ENCODE data around the gene FCHO2. TPM values are rescaled to one million over a fixed set of nuclear protein-coding genes. Genes with fewer than 3 reads are reported as not detected.

The FCHO2 gene
- total and polyA plus RNA-seq, 4 donors, result 20.7 to 60.9 (median 38.6) TPM

- Histone ChIP-seq H3K27me3 (ENCODE audit: control insufficient read depth in 3 of 3, insufficient read depth in 3 of 3, low read length in 2 of 3) (no peaks in the 10 kb centered on the region), H3K4me1 (ENCODE audit: control insufficient read depth in 5 of 5, insufficient read depth in 5 of 5, low read length in 5 of 5) (no peaks in the 10 kb centered on the region), H3K9me3 (ENCODE audit: control insufficient read depth in 4 of 4, insufficient read depth in 3 of 4, low read length in 3 of 4) (no peaks in the 10 kb centered on the region), H3K36me3 (ENCODE audit: control insufficient read depth in 4 of 4, insufficient read depth in 4 of 4, low read length in 4 of 4) (no peaks in the 10 kb centered on the region), H3K9ac (ENCODE audit: insufficient read depth in 1 of 2, low read length in 2 of 2) (no peak overlapping the region), H3K4me3 (no peak overlapping the region), H3K27ac (ENCODE audit: low read depth in 1 of 2, low read length in 1 of 2) (no peak overlapping the region)
- ATAC-seq (ENCODE audit: insufficient read depth, low FRiP score) (no peak), DNase-seq (no peak)
- no peak for TF ChIP-seq CTCF (IDR thresholded peaks at IDR 0.05; ENCODE audit: control extremely low read depth, extremely low read depth)
Observed at GRCh38 chr5:72943307-72943706, 12.5 kb upstream of the FCHO2 start.

- Histone ChIP-seq H3K27ac (ENCODE audit: low read depth in 1 of 2, low read length in 1 of 2) (no peak overlapping the region), H3K4me1 (ENCODE audit: control insufficient read depth in 5 of 5, insufficient read depth in 5 of 5, low read length in 5 of 5) (no peaks in the 10 kb centered on the region), H3K9ac (ENCODE audit: insufficient read depth in 1 of 2, low read length in 2 of 2) (no peak overlapping the region), H3K4me3 (no peak overlapping the region), H3K27me3 (ENCODE audit: control insufficient read depth in 3 of 3, insufficient read depth in 3 of 3, low read length in 2 of 3) (no peaks in the 10 kb centered on the region), H3K9me3 (ENCODE audit: control insufficient read depth in 4 of 4, insufficient read depth in 3 of 4, low read length in 3 of 4) (no peaks in the 10 kb centered on the region), H3K36me3 (ENCODE audit: control insufficient read depth in 4 of 4, insufficient read depth in 4 of 4, low read length in 4 of 4) (no peaks in the 10 kb centered on the region)
- no peak for ATAC-seq (ENCODE audit: insufficient read depth, low FRiP score)
- TF ChIP-seq CTCF (IDR thresholded peaks at IDR 0.05; ENCODE audit: control extremely low read depth, extremely low read depth), result no peak
- DNase-seq, result no peak
Observed at GRCh38 chr5:72947498-72947897, 8.3 kb upstream of the FCHO2 start.

- DNase-seq (no peak), ATAC-seq (ENCODE audit: insufficient read depth, low FRiP score) (peak; percentile 49)
- Histone ChIP-seq H3K4me3 (no peak overlapping the region), H3K36me3 (ENCODE audit: control insufficient read depth in 4 of 4, insufficient read depth in 4 of 4, low read length in 4 of 4) (no peaks in the 10 kb centered on the region), H3K9me3 (ENCODE audit: control insufficient read depth in 4 of 4, insufficient read depth in 3 of 4, low read length in 3 of 4) (no peaks in the 10 kb centered on the region), H3K4me1 (ENCODE audit: control insufficient read depth in 5 of 5, insufficient read depth in 5 of 5, low read length in 5 of 5) (peaks cover 0 to 2% (median 0%) of the 10 kb centered on the region in 5 donors), H3K27me3 (ENCODE audit: control insufficient read depth in 3 of 3, insufficient read depth in 3 of 3, low read length in 2 of 3) (no peaks in the 10 kb centered on the region), H3K9ac (ENCODE audit: insufficient read depth in 1 of 2, low read length in 2 of 2) (no peak overlapping the region), H3K27ac (ENCODE audit: low read depth in 1 of 2, low read length in 1 of 2) (peak overlapping the region in 1 of 2 donors; percentile 52)
- no peak for TF ChIP-seq CTCF (IDR thresholded peaks at IDR 0.05; ENCODE audit: control extremely low read depth, extremely low read depth)
Observed at GRCh38 chr5:72949481-72949880, 6.4 kb upstream of the FCHO2 start.

- Histone ChIP-seq H3K27me3 (ENCODE audit: control insufficient read depth in 3 of 3, insufficient read depth in 3 of 3, low read length in 2 of 3) (no peaks in the 10 kb centered on the region), H3K36me3 (ENCODE audit: control insufficient read depth in 4 of 4, insufficient read depth in 4 of 4, low read length in 4 of 4) (no peaks in the 10 kb centered on the region), H3K4me3 (no peak overlapping the region), H3K4me1 (ENCODE audit: control insufficient read depth in 5 of 5, insufficient read depth in 5 of 5, low read length in 5 of 5) (peaks cover 0 to 5% (median 0%) of the 10 kb centered on the region in 5 donors), H3K9me3 (ENCODE audit: control insufficient read depth in 4 of 4, insufficient read depth in 3 of 4, low read length in 3 of 4) (no peaks in the 10 kb centered on the region), H3K27ac (ENCODE audit: low read depth in 1 of 2, low read length in 1 of 2) (peak overlapping the region in 1 of 2 donors; percentile 84), H3K9ac (ENCODE audit: insufficient read depth in 1 of 2, low read length in 2 of 2) (no peak overlapping the region)
- no peak for TF ChIP-seq CTCF (IDR thresholded peaks at IDR 0.05; ENCODE audit: control extremely low read depth, extremely low read depth)
- DNase-seq (no peak), ATAC-seq (ENCODE audit: insufficient read depth, low FRiP score) (no peak)
- WGBS, 2 donors, result 80 to 85% methylated on average over 7 of the region's 7 CpGs
Observed at GRCh38 chr5:72951671-72952468, 4.0 kb upstream of the FCHO2 start.
